ENCODE measurements around the gene COL20A1.
"Not testable (repeated sequence)": the region's sequence is repeated elsewhere in the genome, so short reads cannot be mapped to it uniquely, and the experiment has no call there.

The COL20A1 gene

DNA sequence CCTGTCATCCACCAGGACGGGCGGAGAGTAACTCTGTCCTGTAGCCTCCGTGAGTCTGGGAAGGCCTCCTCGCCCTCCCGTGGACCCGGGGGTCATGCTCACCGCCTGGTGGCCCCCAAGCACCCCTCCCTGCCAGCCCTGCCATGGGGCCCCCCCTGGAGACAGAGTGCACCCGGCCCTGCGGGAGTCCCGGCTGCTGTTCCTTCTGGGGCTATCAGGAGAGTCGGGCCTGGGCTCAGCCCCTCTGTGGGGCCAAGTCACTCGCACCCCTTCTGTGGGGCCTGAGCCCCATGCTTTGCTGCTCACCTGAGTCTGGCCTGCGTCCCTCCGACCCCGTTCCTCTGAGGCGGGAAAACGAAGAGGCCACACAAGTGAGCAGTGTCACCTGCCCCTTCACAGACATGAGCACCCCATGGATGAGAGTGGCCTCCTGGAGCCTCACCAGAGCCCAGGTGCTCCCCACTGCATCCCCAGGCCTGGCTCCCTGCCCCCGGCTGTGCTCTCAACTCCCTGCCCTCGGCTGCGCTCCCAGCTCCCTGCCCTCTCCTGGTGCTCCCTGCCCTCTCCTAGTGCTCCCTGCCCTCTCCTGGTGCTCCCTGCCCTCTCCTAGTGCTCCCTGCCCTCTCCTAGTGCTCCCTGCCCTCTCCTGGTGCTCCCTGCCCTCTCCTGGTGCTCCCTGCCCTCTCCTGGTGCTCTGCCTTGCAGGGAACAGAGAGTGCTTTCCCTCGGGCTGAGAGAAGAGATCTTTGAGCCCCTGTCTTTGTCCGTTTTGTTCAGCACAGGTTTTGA lies 72.8 kb downstream of the COL20A1 start:
- no peak for DNase-seq

DNA sequence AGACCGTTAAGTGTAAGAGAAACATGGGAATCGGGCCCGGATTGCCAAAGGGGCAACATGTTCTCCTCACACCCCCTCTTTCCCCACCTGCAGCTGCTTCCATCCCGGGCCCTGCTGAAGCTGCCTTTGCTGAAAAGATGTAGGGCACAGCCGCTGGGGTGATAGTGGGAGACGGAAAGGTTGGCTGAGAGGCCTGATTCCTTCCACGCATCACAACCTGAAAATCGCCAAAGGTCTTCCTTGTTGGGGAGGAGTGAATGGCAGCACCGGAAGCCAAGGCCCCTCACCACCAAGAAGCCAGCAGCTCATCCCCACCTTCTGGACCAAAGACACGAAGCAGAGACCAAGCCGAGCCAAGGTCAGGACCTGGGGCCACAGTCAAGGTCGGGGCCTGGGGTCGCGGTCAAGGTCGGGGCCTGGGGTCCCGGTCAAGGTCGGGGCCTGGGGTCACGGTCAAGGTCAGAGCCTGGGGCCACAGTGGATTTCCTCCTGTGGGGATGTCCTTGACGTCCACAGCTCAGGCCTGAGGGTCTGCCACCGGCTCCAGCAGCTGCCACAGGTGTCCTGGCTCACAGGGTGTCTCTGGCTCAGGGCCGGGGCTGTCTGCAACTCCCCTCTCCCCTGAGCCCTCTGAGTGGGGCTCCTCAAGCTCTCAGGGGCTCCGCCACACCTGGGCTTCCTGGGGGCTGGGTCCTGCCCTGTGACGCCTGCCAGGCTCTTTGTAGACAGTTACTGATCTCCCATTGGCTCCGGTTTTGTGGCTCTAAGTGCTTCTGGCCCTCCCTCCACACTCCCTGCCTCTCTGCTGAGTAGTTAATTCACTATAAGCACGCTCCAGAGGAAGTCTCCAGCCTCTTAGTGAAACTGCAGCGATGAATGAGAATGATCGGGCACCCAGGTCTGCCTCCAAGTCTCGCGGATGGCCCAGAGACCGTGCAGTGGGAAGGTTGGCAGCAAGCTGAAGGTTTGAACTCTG lies 73.7 kb downstream of the COL20A1 start:
- no peak for DNase-seq

DNA sequence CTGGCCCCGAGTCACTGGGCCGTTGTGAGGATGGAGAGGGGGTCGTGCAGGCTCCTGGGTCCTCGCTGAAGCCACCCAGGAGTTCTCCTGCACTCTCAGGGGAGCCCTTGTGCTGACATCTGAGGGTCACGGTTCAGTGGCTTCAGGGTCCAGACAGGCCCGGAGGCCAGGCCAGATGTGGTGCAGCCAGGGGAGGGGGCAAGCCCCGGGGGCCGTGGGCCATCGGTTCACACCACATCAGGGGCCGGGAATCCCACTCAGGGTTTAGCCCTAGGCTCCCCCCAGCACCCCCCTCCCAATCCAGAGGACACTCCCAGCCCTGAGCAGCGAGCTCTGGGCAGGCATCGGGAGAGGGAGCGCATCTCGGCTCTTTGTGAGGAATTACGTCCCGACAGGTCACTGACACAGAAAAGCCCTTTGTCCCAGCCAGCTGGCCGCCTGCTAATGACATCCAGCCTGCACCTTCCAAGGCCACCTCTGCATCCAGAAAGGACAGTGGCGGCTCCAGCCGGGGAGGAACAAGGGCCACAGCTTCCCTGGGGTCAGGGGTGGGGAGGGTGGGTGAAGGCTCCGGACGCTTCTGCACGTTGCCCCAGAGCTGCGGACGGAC lies 74.6 kb downstream of the COL20A1 start:
- DNase-seq, result no peak

DNA sequence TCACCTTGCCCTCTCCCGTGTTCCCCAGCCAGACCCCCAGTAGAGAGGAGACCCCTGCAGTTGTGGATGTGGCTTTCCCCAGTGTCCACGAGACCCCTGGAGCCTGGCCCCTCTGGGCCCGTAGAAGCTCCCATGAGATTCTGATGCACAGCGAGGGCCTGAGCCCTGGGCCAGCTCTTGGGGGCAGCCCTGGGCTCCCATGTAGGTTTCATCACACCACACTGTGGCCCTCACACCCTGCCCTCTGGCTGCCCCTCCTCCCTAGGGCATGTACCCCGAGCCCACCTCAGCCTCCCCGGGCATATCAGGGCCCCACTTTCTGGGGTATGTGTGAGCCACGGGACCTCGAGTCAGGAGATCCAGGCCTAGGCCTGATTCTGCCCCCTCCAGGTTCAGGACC lies 75.2 kb downstream of the COL20A1 start:
- no peak for DNase-seq

DNA sequence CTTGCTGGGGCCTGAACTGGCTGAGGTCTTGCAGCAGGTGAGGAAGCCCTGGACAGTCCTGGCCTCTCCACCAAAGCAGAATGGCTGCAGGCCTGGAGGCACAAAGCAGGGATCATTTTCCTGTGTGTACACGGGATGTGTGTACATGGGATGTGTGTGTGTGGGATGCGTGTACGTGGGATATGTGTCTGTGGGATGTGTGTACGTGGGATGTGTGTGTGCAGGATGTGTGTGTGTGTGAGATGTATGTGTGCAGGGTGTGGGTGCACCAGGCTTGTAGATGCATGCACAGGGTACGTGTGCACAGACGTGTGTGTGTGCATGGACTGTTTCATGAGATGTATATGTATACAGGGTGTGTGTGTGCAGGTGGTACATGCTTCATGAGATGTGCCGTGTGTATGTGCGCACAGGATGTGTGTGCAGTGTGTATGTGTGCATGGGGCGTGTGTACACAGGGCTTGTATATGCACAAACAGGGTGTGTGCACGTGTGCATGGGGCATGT lies 76.1 kb downstream of the COL20A1 start:
- DNase-seq, result no peak

DNA sequence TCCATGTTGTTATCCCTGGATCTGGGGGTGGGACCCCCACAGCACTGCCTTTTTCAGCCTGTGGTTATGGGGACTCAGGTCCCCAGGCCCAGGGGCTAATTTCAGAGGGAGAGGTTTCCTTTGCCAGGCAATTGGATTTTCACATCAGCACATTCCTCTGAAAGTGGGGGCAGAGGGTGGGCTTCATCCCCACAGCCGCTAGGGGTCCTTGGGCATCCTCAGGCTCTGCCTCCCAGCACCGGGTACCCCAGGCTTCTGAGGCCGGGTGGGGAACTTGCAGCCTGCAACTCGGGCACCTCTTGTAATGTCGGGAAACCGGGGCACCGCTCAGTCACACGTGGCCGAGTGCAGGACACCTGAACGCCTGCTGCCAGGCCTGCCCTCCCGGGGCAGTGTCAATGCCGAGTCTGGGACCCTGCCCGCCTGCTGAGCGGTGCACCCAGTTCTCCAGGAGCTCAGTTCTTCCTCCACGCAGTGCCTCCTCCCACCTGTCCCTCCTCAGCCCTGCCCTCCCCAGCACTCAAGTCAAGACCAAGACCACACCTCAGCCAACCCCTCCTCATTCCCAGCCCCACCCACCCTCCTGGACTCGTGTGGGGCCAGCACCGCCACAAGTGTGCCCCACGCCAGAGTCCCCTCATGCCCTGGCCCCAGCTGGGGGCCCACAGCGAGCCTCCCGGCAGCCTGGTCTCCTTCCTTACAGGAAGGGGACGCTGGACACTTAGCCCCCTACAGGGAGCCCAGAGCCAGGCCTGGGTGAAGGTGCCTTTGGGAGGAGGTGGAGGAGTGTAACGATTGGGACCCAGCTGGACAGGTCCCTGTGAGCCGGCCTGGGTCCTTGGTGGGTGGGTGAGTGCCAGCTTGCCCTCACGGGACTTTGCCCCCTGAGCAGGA lies 77.0 kb downstream of the COL20A1 start:
- no peak for DNase-seq

DNA sequence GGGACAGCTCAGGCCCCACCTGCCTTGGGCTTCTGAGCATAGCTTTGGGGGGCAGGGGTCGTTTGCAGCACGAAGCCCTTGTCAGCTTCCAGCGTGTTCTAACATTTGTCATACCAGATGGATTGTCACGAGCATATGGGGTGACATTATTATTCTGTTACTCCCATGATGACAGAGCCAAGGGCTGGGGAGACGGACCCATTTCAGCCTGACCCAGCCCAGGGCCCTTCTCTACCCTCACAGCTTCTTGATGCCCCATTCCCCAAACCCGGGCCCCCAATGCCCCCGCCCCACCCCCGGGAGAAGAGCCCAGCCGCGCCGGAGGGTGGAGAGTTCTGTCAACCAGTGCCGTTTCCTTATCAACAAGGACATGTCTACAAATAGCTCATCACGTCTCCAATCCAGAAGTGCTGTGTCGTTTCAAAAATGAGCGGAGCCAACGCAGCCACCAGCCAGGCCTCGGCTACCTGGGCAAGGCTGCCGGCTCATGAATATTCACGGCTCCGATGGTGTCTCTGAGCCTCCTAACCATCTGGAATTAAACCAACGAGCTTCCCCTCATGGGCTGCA lies 77.7 kb downstream of the COL20A1 start:
- DNase-seq, result no peak

DNA sequence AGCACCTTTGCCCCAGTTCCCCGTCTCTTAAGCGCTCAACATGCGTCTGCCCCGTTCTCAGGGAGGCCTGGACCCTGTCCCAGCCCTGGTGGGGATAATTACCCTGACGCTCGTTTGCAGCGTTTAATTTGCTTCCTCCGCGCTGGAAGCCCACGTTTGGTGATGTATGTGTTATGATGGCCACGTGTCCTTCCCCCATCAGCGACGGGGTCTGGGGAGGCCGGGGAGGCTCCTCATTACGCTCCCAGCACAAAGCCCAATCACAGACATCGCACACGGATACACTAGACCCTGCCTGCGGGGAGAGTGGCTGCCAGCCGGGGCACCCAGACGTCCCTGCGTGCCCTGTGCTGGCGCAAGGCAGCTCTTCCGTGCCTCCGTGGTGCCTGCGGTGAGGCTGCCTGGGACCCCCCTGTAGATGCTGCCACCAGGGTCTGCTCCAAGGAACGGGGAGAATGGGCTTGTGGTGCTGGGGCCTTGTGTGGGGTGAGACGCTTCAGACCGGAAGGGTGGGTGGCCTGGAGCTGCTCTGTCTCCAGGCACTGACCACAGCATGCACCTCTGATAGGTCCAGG lies 78.4 kb downstream of the COL20A1 start:
- no peak for DNase-seq

DNA sequence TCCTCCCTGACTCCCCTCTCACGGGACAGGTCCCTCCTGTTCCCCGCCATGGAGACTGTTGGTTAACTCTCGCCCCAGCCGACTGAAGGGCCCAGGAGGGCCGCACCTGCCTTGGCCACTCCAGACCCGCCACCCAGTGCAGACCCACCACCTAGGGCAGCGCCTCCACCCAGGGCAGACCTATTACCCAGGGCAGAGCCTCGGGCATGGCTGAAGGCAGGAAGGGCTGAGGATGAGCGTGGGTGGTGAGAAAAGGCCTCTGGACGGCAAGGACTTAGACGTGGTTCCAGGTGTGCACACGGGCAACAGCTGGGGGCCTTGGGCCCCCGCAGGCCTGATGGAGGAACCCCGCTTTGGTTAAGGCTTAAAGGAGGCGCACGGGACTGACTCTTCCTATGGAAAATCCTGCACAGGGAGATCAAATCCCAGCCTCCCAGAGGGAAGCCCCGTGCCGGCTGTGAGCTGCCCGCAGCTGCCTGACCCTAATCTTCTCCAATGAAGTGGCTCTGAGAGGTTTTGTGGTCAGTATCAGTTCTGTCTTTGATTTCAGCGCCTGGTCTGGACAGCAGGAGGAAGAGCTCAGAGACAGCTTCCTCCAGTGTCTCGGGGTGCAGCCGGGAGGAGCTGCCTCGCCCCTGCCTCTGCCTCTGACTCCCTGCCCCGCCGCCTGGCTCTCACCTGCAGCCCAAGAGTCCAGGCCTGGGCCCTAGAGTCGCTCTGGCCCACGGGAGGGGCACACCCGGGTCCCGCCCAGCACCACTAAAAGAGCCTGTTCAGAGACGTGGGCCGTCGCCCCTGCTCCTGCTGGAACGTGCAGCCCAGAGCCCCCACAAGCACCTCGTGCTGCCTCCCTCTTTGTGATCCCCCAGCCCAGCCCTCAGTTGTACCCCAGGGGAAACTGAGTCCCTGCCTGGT lies 80.2 kb downstream of the COL20A1 start:
- no peak for DNase-seq

DNA sequence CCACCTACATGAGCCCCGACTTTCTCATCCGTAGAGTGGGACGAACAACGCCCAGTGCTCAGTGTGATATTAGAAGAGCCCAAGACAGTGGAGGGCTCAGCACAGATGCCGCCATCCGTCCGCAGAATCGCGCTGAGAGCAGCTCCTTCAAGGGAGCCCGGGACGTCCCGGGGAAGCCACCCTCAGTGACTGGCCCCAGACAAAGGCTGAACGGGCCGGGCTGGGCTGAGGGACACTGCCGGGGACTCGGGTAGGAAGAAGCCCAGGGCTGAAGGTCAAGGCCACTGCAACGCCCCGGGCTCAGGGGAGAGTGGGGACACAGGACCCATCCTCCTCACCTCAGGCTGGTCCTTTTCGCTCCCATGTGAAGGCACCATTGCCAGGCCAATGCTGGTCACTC lies 81.0 kb downstream of the COL20A1 start:
- no peak for DNase-seq

DNA sequence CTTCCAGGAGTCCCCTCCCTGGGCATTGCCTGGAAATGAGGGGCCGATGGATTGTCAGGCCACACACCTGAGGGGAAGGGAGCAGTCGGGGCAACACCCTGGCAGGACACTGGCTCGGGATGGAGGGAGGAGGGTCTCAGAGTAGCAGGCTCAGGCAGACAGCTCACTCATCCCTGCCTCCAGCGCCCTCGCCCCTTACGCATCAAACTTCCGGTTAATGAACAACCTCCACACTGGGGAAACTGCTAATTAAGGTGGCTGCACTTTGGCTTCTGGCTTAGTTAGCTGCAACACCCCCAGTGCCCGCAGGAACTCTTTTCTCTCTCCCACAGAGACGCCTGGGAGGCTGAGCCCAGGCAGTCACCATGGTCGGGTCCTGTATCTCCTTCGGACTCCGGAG lies 81.5 kb downstream of the COL20A1 start:
- no peak for DNase-seq

DNA sequence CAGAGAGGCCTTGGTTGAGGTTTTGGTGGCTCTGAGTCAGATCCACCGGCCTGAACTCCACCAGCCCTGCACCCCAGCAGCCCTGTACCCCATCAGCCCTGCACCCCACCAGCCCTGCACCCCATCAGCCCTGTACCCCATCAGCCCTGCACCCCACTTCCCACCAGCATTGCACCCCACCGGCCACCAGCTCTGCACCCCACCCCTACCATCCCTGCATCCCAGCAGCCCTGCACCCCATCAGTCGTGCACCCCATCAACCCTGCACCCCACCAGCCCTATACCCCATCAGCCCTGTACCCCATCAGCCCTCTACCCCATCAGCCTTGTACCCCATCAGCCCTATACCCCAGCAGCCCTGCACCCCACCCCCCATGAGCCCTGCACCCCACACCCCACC lies 82.5 kb downstream of the COL20A1 start:
- DNase-seq, result no peak

DNA sequence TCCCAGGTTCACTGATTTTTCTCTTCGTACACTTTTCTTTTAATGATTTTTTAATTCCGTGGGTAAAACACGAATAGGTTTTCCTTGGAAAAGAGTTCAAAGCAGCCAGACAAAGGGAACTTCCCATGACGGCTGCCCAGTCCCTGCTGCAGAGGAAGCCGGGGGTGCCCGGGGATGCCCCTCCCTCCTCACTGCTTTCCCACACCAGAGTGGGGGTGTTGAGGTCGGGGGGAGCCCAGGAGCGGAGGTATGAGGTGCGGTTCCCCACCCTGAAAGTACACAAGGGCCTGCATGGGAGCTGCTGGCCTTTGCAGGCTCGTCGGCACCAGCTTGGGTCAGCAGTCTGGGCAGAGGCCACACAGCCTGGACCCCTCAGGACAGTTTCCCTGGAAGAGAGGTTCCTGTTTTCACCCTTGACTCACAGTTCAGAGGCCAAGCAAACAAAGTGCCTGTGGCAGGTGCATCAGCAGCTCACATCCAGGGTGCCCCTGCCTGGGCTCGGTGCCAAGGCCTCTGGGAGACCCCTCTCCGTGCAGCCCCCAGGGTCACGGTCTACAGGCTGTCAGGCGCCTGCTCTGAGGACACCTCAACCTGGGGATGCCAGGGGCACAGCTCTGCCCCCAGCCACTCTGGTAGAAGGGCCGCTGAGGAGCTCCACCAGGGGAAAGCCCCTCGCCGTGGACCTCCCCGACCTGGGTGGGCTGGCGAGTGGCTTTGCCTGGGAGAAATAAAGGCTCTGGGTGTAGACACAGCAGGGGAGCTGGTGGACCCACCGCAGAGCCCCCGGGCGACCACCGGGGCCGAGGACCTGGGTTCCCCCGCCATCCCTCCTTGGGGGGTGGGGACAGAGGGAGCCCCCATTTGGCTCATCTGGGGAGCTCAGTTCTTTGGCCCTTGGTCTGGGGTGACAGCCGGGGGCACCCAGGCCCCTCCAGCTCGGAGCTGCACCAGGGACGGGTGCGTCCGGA lies 83.6 kb downstream of the COL20A1 start:
- no peak for DNase-seq

DNA sequence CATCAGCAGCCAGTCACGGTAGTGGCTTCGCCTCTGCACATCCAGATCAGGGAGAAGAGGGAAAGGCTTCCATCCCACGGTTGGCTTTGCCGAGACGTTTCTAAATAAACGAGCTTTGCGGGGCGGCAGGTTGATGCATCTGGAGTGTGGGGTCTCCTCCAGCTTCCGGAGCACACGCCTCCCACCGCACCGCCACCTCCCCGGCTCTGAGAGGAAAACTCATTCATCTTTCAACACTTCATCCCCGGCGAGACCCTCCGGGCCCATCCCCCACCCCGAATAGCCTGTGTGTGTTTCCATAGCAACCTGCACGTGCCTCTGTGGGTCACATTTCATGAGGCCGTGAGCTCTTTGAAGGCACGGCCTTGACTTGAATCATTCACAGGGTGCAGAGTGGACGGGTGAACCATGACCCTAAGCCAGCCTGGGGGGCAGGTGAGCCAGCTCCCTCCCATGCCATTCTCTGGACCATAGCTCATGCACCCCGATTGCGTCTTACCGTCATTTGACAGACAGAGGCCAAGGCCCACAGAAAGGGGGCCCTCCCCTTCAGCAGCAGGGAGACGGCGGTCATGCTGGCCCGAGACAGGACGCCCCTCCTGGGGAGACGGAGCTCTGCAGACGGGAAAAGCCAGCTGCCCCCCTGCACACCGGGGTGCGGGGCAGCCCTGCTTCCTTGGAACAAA lies 84.4 kb downstream of the COL20A1 start:
- no peak for DNase-seq

DNA sequence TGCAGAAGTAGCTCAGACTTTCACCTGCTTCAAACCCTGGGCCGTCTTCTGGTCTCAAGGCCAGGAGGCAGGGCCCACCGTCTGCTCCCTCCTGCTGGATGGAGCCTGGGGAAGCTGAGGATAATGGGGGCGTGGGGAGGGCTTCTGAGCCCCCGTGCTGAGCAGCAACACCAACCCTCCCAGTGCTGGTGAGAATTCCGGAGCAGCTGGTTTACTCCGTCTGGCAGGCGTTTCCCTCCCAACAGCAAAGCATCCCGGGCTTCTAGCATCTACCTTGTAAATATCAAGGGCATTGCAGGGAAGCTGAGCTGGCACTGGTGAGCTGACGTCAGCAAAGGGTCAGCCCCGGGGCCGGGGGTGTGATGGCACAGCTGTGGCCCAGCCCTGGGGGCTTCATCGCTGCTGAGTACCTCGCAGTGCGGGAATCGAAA lies 85.0 kb downstream of the COL20A1 start:
- no peak for DNase-seq

DNA sequence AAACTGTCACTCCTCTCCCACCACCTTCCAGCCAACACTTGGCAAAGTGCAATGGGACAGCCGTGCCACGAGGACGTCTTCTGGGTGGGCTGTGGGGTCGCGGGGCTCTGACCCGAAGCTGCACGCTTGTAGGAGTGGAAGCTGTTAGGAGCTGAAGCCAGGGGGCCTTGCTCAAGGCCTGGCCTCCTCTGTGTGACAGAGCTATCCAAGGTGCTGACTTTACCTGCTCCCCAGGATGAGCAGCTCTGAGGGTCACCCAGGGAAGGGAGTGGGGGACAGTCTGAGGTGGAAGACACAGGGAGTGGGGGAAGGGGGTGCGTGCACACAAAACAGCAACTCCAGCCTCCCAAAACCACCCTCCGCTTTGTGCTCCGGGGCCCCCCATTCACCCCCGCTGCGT lies 85.6 kb downstream of the COL20A1 start:
- DNase-seq, result no peak

DNA sequence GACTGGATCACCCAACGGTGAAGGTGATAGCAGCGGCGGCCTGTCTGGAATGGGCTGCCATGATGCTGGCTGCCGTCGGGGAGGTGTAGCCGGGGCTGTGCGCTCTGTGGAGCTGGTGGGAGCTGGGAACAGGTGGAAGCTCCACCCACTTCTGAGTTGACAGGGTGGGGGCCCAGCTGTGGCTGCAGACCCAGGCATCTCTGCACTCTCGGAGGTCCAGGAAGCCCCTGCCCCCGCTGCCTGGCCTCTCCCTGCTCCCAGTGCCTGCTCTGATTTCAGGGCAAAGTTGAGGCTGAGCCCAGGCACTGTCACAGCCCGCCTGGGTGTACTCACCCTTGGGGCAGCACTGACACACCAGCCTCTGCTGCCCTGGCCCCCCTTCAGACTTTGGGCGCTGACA lies 86.3 kb downstream of the COL20A1 start:
- DNase-seq, result no peak

DNA sequence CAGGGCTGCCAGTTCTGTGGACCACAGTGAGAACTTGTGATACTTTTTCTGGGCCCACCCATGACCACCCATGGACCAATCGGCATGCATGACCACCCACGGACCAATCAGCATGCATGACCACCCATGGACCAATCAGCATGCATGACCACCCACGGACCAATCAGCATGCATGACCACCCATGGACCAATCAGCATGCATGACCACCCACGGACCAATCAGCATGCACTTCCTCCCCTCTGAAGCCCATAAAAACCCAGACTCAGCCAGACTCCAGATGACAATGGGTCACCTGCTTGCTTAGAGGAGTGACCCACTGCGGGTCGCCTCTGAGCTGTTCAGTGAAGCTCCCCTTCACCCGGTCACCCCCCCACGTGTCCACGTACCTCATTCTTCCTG lies 86.9 kb downstream of the COL20A1 start:
- not testable (repeated sequence) for DNase-seq

All from GOT3 (cell line).